Loucy (cell line): ENCODE measurements around the gene IRF1.

Source experiments
- CTCF ChIP-seq: fragments of 200-600 bp; sonication (generic); conservative IDR thresholded peaks from 2 replicates; pipeline ENCODE4 v1.5.1; 2014; ENCODE audit warnings: mild to moderate bottlenecking, antibody characterized with exemption, low read length
- EZH2phosphoT487 ChIP-seq: fragments of 200-600 bp; IDR thresholded peaks from 2 replicates; pipeline ENCODE4 v1.6.1; 2018; ENCODE audit warnings: antibody characterized with exemption, mild to moderate bottlenecking, moderate library complexity, borderline replicate concordance

- TF ChIP-seq CTCF (no peak), EZH2phosphoT487 (no peak)
These were observed 8.2 kb upstream of the IRF1 start for GRCh38 chr5:132498686-132499271.
